ENCODE measurements around the gene VPS35.

The VPS35 gene

GRCh38 chr16:46613352-46613751 is 75.6 kb downstream of the VPS35 start:
- no peak for TF ChIP-seq CTCF (IDR thresholded peaks at IDR 0.05)
- no peaks in the 10 kb centered on the region for H3K36me3 ChIP-seq
- no peaks in the 10 kb centered on the region for H3K27me3 ChIP-seq
- no peaks in the 10 kb centered on the region for H3K9me3 ChIP-seq
- H3K27ac ChIP-seq, result no peak overlapping the region
- H3K4me3 ChIP-seq, result no peak overlapping the region
- H3K4me1 ChIP-seq, result no peaks in the 10 kb centered on the region
- intact Hi-C loops (cut with DNase I; ENCODE audit: low total_unique reads), result no loop called here
- no peak for DNase-seq

- Histone ChIP-seq H3K36me3 (no peaks in the 10 kb centered on the region), H3K4me1 (no peaks in the 10 kb centered on the region), H3K9me3 (no peaks in the 10 kb centered on the region), H3K27me3 (no peaks in the 10 kb centered on the region), H3K4me3 (no peak overlapping the region), H3K27ac (no peak overlapping the region)
- intact Hi-C loops (cut with DNase I; ENCODE audit: low total_unique reads), result no loop called here
- no peak for DNase-seq
- no peak for TF ChIP-seq CTCF (IDR thresholded peaks at IDR 0.05)
Observed at GRCh38 chr16:46612121-46612520, 76.9 kb downstream of the VPS35 start.

- DNase-seq, result no peak
- no peaks in the 10 kb centered on the region for H3K36me3 ChIP-seq
- no peaks in the 10 kb centered on the region for H3K27me3 ChIP-seq
- H3K9me3 ChIP-seq, result no peaks in the 10 kb centered on the region
- no peak overlapping the region for H3K4me3 ChIP-seq
- TF ChIP-seq CTCF (IDR thresholded peaks at IDR 0.05), result peak; percentile 32 to 42
- intact Hi-C loops (cut with DNase I; ENCODE audit: low total_unique reads), result no loop called here
- no peak overlapping the region for H3K27ac ChIP-seq
- no peaks in the 10 kb centered on the region for H3K4me1 ChIP-seq
Observed at GRCh38 chr16:46607529-46607928, 81.4 kb downstream of the VPS35 start.

GRCh38 chr16:46606231-46606630 is 82.7 kb downstream of the VPS35 start:
- H3K4me1 ChIP-seq, result no peaks in the 10 kb centered on the region
- H3K27ac ChIP-seq, result no peak overlapping the region
- H3K9me3 ChIP-seq, result no peaks in the 10 kb centered on the region
- intact Hi-C loops (cut with DNase I; ENCODE audit: low total_unique reads), result no loop called here
- H3K36me3 ChIP-seq, result no peaks in the 10 kb centered on the region
- no peak for DNase-seq
- no peaks in the 10 kb centered on the region for H3K27me3 ChIP-seq
- no peak for TF ChIP-seq CTCF (IDR thresholded peaks at IDR 0.05)
- H3K4me3 ChIP-seq, result no peak overlapping the region

All from tibial artery (tissue), 4 donors.